HCT116 (cell line): ENCODE results near the gene MEGF10. TPM values are rescaled to one million over a fixed set of nuclear protein-coding genes. Genes with fewer than 3 reads are reported as not detected.

Experiments
- ATAC-seq: fragments of 200-7000 bp; cut with Tn5 transposase; 2 replicates; pipeline ENCODE4 v1.9.1; 2020; ENCODE audit warnings: mild to moderate bottlenecking, moderate library complexity
- BruUV-seq: library from RNA; stranded (reverse); fragments of 400-500 nt; replicated peaks from 2 replicates; lab custom pipeline; 2021; lab: Mats Ljungman, UMichigan
- CTCF ChIA-PET: fragments of 300-600 bp; sonication (Branson Sonifier 250); formaldehyde crosslinking; loops from one replicate; lab custom pipeline; 2021; ENCODE audit warnings: antibody characterized with exemption; lab: Charles Lee
- POLR2A ChIA-PET: fragments of 300-600, 350-600 bp; sonication (Branson Sonifier 250); formaldehyde crosslinking; loops from one replicate; lab custom pipeline; 2021; ENCODE audit warnings: antibody characterized with exemption; lab: Charles Lee
- RAD21 ChIA-PET, 2 experiments: fragments of 300-600 bp; sonication (Branson Sonifier 250); formaldehyde crosslinking; loops; one replicate each; lab custom pipeline; 2023; ENCODE audit warnings: low total read pairs in 2 of 2; ENCODE audit not compliant: uncharacterized antibody in 2 of 2, unreplicated experiment in 2 of 2, low non-redundant PET in 1 of 2; lab: Charles Lee
- DNase-seq: peaks from one replicate; pipeline ENCODE4 v3.0.0-alpha.2; 2010; ENCODE audit warnings: low read depth, low spot score
- H2AFZ ChIP-seq: fragments of 200-600 bp; shearing (Covaris generic), sonication (generic); 2 replicates; pipeline ENCODE4 v1.6.1; 2017; ENCODE audit warnings: low read depth, mixed run types, mixed read lengths, antibody characterized with exemption, low read length; ENCODE audit not compliant: poor library complexity, severe bottlenecking
- H3K27ac ChIP-seq: 2 replicates; pipeline ENCODE4 v1.5.1; 2012; ENCODE audit warnings: low read depth, low read length
- H3K27me3 ChIP-seq: fragments of 200-600 bp; sonication (generic); 2 replicates; pipeline ENCODE4 v1.6.1; 2016; ENCODE audit warnings: mixed run types, low read length, mixed read lengths; ENCODE audit not compliant: insufficient read depth
- H3K36me3 ChIP-seq, 2 experiments: fragments of 200-500 bp in 1 of 2; fragments of 200-600 bp in 1 of 2; sonication (Bioruptor generic) in 1 of 2; sonication (generic) in 1 of 2; 2 replicates each; pipeline versions ENCODE4 v1.5.1 to v1.6.1; 2014 to 2016; ENCODE audit warnings: low read length in 2 of 2, inconsistent platforms in 1 of 2, mixed read lengths in 1 of 2, mixed run types in 1 of 2; ENCODE audit not compliant: insufficient read depth in 2 of 2, control insufficient read depth in 1 of 2
- H3K4me1 ChIP-seq, 2 experiments: fragments of 200-600 bp in 1 of 2; sonication (generic) in 1 of 2; 2 replicates each; pipeline versions ENCODE4 v1.5.1 to v1.6.1; 2012 to 2017; ENCODE audit warnings: low read length in 2 of 2, inconsistent platforms in 1 of 2, mild to moderate bottlenecking in 1 of 2, mixed read lengths in 1 of 2, mixed run types in 1 of 2, moderate library complexity in 1 of 2; ENCODE audit not compliant: insufficient read depth in 2 of 2, control insufficient read depth in 1 of 2
- H3K4me2 ChIP-seq: fragments of 200-600 bp; sonication (generic); 2 replicates; pipeline ENCODE4 v1.6.1; 2017; ENCODE audit warnings: mixed run types, low read length, mixed read lengths
- H3K4me3 ChIP-seq, 2 experiments: fragments of 200-600 bp in 1 of 2; sonication (generic) in 1 of 2; replicated peaks in 1 of 2; 2 replicates each; pipeline ENCODE4 v1.5.1; 2011 to 2016; ENCODE audit warnings: low read length in 2 of 2, control low read depth in 1 of 2, low read depth in 1 of 2, mild to moderate bottlenecking in 1 of 2, mixed read lengths in 1 of 2, mixed run types in 1 of 2
- H3K79me2 ChIP-seq: fragments of 200-600 bp; sonication (generic); 2 replicates; pipeline ENCODE4 v1.6.1; 2017; ENCODE audit warnings: mild to moderate bottlenecking, mixed run types, low read length, moderate library complexity, mixed read lengths; ENCODE audit not compliant: insufficient read depth
- H3K9ac ChIP-seq: fragments of 200-600 bp; sonication (generic); 2 replicates; pipeline ENCODE4 v1.6.1; 2016; ENCODE audit warnings: low read length, mixed read lengths
- H3K9me2 ChIP-seq: fragments of 200-600 bp; sonication (generic), shearing (Covaris generic); 2 replicates; pipeline ENCODE4 v1.6.1; 2017; ENCODE audit warnings: mixed run types, mild to moderate bottlenecking, moderate library complexity; ENCODE audit not compliant: insufficient read depth
- H3K9me3 ChIP-seq, 2 experiments: fragments of 200-500 bp in 1 of 2; fragments of 200-600 bp in 1 of 2; sonication (Bioruptor generic) in 1 of 2; sonication (generic) in 1 of 2; 2 replicates each; pipeline ENCODE4 v1.6.1; 2014 to 2017; ENCODE audit warnings: low read length in 2 of 2, mixed read lengths in 2 of 2, inconsistent platforms in 1 of 2, low read depth in 1 of 2, mild to moderate bottlenecking in 1 of 2, mixed run types in 1 of 2, moderate library complexity in 1 of 2; ENCODE audit not compliant: control insufficient read depth in 1 of 2, insufficient read depth in 1 of 2
- H4K20me1 ChIP-seq: fragments of 200-600 bp; sonication (generic), shearing (Covaris generic); 2 replicates; pipeline ENCODE4 v1.6.1; 2017; ENCODE audit warnings: mixed run types, mild to moderate bottlenecking, moderate library complexity; ENCODE audit not compliant: insufficient read depth
- CEBPB ChIP-seq: IDR thresholded peaks from 2 replicates; pipeline ENCODE4 v1.6.1; 2012; ENCODE audit warnings: low read depth
- CTCF ChIP-seq, 3 experiments: fragments of 200-600 bp in 1 of 3; sonication (generic) in 1 of 3; IDR thresholded peaks in 2 of 3; conservative IDR thresholded peaks in 1 of 3; 2 replicates each; pipeline ENCODE4 v1.5.1; 2012 to 2017; ENCODE audit warnings: low read depth in 2 of 3, low read length in 2 of 3, antibody characterized with exemption in 1 of 3, borderline replicate concordance in 1 of 3, control low read depth in 1 of 3, mild to moderate bottlenecking in 1 of 3, mixed read lengths in 1 of 3, mixed run types in 1 of 3, moderate library complexity in 1 of 3; ENCODE audit not compliant: insufficient read depth in 1 of 3
- EGR1 ChIP-seq: IDR thresholded peaks from 2 replicates; pipeline ENCODE4 v1.6.1; 2012; ENCODE audit warnings: low read depth
- ELF1 ChIP-seq: IDR thresholded peaks from 2 replicates; pipeline ENCODE4 v1.6.1; 2012; ENCODE audit warnings: low read depth, borderline replicate concordance
- EZH2 ChIP-seq: fragments of 200-600 bp; sonication (generic); IDR thresholded peaks from 2 replicates; pipeline ENCODE4 v1.6.1; 2017; ENCODE audit warnings: antibody characterized with exemption, mixed run types
- EZH2phosphoT487 ChIP-seq: fragments of 200-600 bp; IDR thresholded peaks from 2 replicates; pipeline ENCODE4 v1.6.1; 2018; ENCODE audit warnings: antibody characterized with exemption, borderline replicate concordance
- FOSL1 ChIP-seq: IDR thresholded peaks from 2 replicates; pipeline ENCODE4 v1.6.1; 2012; ENCODE audit warnings: low read depth
- JUND ChIP-seq: IDR thresholded peaks from 2 replicates; pipeline ENCODE4 v1.6.1; 2012
- POLR2A ChIP-seq: IDR thresholded peaks from 2 replicates; pipeline ENCODE4 v1.7.0; 2011; ENCODE audit warnings: borderline replicate concordance; ENCODE audit not compliant: insufficient read depth, insufficient read length; ENCODE audit errors: extremely low read depth
- POLR2AphosphoS5 ChIP-seq: IDR thresholded peaks from 2 replicates; pipeline ENCODE4 v1.6.1; 2011; ENCODE audit warnings: mild to moderate bottlenecking, low read depth, low read length, moderate library complexity
- RAD21 ChIP-seq: IDR thresholded peaks from 2 replicates; pipeline ENCODE4 v1.6.1; 2012; ENCODE audit warnings: low read depth, mild to moderate bottlenecking
- SP1 ChIP-seq: IDR thresholded peaks from 2 replicates; pipeline ENCODE4 v1.6.1; 2012; ENCODE audit warnings: low read depth
- SRF ChIP-seq: IDR thresholded peaks from 2 replicates; pipeline ENCODE4 v1.6.1; 2012; ENCODE audit warnings: low read depth
- TCF7L2 ChIP-seq: IDR thresholded peaks from 2 replicates; pipeline ENCODE4 v1.7.0; 2011; ENCODE audit warnings: borderline replicate concordance, inconsistent platforms; ENCODE audit not compliant: insufficient read depth, insufficient read length; ENCODE audit errors: extremely low read depth
- YY1 ChIP-seq: IDR thresholded peaks from 2 replicates; pipeline ENCODE4 v1.6.1; 2011; ENCODE audit warnings: low read length, low read depth, moderate library complexity, mild to moderate bottlenecking; ENCODE audit not compliant: insufficient replicate concordance; ENCODE audit errors: extremely low read depth
- ZNF274 ChIP-seq: fragments of 200-500 bp; sonication (Bioruptor generic); IDR thresholded peaks from 2 replicates; pipeline ENCODE4 v1.6.1; 2014; ENCODE audit warnings: mild to moderate bottlenecking, low read depth, low read length, inconsistent platforms
- intact Hi-C: fragments of 100-400 bp; cut with micrococcal nuclease; formaldehyde crosslinking; loops from 2 replicates; pipeline ENCODE4 v1.10.0; 2022
- total RNA-seq: library from RNA; stranded (reverse); gene quantifications from one replicate; pipeline ENCODE4 v1.2.1, GENCODE V29; 2021; ENCODE audit not compliant: unreplicated experiment
- TF ChIP-seq, protein P1 (sequence below): IDR thresholded peaks from 2 replicates; pipeline ENCODE4 v1.6.1; 2011; ENCODE audit warnings: mild to moderate bottlenecking, low read length, moderate library complexity; ENCODE audit not compliant: insufficient replicate concordance; ENCODE audit errors: extremely low read depth
- TF ChIP-seq, protein P2 (sequence below): IDR thresholded peaks from 2 replicates; pipeline ENCODE4 v1.6.1; 2012
- TF ChIP-seq, protein P3 (sequence below): IDR thresholded peaks from 2 replicates; pipeline ENCODE4 v1.6.1; 2012

MEGF10 gene
- total RNA-seq, 1 experiment from 2014 or later, result 0.02 TPM

GRCh38 chr5:127433526-127433925, 142.9 kb downstream of the MEGF10 start:
- Histone ChIP-seq H3K36me3 (no peaks in the 10 kb centered on the region), H3K27me3 (no peaks in the 10 kb centered on the region), H3K4me3 (no peak overlapping the region), H3K9me3 (no peaks in the 10 kb centered on the region), H3K9me2 (no peaks in the 10 kb centered on the region)
- BruUV-seq, result no TSS peak
- no peak for ATAC-seq
- TF ChIP-seq ZNF274 (no peak), SP1 (no peak), FOSL1 (no peak), SRF (no peak), YY1 (no peak), POLR2AphosphoS5 (no peak), ELF1 (no peak), RAD21 (no peak), POLR2A (no peak), EGR1 (no peak), TCF7L2 (no peak), CTCF (IDR thresholded peaks at IDR 0.05 in 2 of 3, conservative IDR thresholded peaks at IDR 0.05 in 1 of 3; ENCODE audit: borderline replicate concordance in 1 of 3, insufficient read depth in 1 of 3, low read depth in 2 of 3, low read length in 2 of 3) (no peak), EZH2 (no peak), JUND (no peak), CEBPB (no peak), EZH2phosphoT487 (no peak)
- TF ChIP-seq, protein P1, sequence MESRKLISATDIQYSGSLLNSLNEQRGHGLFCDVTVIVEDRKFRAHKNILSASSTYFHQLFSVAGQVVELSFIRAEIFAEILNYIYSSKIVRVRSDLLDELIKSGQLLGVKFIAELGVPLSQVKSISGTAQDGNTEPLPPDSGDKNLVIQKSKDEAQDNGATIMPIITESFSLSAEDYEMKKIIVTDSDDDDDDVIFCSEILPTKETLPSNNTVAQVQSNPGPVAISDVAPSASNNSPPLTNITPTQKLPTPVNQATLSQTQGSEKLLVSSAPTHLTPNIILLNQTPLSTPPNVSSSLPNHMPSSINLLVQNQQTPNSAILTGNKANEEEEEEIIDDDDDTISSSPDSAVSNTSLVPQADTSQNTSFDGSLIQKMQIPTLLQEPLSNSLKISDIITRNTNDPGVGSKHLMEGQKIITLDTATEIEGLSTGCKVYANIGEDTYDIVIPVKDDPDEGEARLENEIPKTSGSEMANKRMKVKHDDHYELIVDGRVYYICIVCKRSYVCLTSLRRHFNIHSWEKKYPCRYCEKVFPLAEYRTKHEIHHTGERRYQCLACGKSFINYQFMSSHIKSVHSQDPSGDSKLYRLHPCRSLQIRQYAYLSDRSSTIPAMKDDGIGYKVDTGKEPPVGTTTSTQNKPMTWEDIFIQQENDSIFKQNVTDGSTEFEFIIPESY, result no peak
- TF ChIP-seq, protein P2, sequence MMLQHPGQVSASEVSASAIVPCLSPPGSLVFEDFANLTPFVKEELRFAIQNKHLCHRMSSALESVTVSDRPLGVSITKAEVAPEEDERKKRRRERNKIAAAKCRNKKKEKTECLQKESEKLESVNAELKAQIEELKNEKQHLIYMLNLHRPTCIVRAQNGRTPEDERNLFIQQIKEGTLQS, result no peak
- TF ChIP-seq, protein P3, sequence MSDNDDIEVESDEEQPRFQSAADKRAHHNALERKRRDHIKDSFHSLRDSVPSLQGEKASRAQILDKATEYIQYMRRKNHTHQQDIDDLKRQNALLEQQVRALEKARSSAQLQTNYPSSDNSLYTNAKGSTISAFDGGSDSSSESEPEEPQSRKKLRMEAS, result no peak
- TF ChIP-seq, all 23 proteins: peak for 0
- ChIA-PET RAD21 (no interaction called here), CTCF (no interaction called here), POLR2A (no interaction called here)
- H3K4me1 ChIP-seq, result no peaks in the 10 kb centered on the region
- no peaks in the 10 kb centered on the region for H3K79me2 ChIP-seq
- no peak overlapping the region for H3K4me2 ChIP-seq
- DNase-seq, result no peak
- H2AFZ ChIP-seq, result no peak overlapping the region
- intact Hi-C loops, result no loop called here
- no peak overlapping the region for H3K9ac ChIP-seq
- H3K27ac ChIP-seq, result no peak overlapping the region
- no peaks in the 10 kb centered on the region for H4K20me1 ChIP-seq
